IPS-18a (cell line): ENCODE results near the gene FUBP3.
A peak's percentile ranks its signal among the peaks of the same experiment; 100 is the strongest.

ENCODE experiments used
- H3K27ac ChIP-seq: one replicate; pipeline ENCODE4 v1.5.1; 2013; ENCODE audit warnings: low read length
- H3K27me3 ChIP-seq: one replicate; pipeline ENCODE4 v1.6.1; 2013; ENCODE audit warnings: mild to moderate bottlenecking, low read length; ENCODE audit not compliant: control insufficient read depth, insufficient read depth
- H3K36me3 ChIP-seq: one replicate; pipeline ENCODE4 v1.6.1; 2013; ENCODE audit warnings: low read depth, low read length; ENCODE audit not compliant: control insufficient read depth
- H3K4me1 ChIP-seq: one replicate; pipeline ENCODE4 v1.6.1; 2013; ENCODE audit warnings: low read depth, low read length; ENCODE audit not compliant: control insufficient read depth
- H3K4me3 ChIP-seq: one replicate; pipeline ENCODE4 v1.5.1; 2013; ENCODE audit warnings: low read length
- H3K9ac ChIP-seq: one replicate; pipeline ENCODE4 v1.6.1; 2013; ENCODE audit warnings: mild to moderate bottlenecking, low read length, moderate library complexity
- H3K9me3 ChIP-seq: one replicate; pipeline ENCODE4 v1.6.1; 2013; ENCODE audit warnings: low read depth, low read length; ENCODE audit not compliant: control insufficient read depth

The FUBP3 gene, protein sequence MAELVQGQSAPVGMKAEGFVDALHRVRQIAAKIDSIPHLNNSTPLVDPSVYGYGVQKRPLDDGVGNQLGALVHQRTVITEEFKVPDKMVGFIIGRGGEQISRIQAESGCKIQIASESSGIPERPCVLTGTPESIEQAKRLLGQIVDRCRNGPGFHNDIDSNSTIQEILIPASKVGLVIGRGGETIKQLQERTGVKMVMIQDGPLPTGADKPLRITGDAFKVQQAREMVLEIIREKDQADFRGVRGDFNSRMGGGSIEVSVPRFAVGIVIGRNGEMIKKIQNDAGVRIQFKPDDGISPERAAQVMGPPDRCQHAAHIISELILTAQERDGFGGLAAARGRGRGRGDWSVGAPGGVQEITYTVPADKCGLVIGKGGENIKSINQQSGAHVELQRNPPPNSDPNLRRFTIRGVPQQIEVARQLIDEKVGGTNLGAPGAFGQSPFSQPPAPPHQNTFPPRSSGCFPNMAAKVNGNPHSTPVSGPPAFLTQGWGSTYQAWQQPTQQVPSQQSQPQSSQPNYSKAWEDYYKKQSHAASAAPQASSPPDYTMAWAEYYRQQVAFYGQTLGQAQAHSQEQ

DNA sequence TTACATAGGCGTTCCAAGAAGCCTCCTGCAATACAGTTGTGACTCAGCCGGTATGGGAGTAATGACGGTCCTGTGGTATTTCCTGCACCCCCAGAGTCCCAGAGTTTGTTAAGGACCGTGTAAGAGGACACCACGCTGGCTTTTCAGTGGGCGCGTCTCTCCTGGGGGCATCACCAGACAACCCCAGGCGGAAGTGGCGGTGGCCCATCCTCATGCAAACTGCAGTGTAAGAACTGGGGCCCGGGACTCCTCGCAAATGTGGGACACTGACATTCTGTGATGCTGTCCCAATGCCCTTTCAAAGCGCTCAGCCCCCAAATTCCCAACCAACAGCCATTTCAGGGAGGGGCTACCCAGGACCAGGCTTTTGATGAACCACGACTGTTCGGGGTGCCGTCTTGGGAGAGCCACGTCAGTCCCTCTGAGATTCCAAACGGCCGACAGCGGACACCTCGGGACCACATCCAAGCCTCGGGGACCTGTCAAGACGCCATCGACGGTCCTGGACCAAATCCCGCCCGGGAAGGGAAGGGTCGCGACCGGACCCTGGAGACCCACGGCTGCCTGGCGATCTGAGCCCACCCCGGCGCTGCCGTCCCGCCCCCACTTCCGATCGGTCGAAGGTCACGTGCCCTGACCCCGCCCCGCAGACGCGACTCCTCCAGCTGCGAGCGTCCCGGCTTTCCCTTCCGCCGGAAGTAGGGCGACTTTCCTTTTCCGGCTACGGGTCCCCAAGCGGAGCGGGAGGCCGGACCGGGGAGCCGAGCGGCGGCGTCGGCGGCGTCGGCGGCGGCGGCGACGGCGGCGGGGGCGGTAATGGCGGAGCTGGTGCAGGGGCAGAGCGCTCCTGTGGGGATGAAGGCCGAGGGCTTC is at the start of gene FUBP3:
FUBP3 (plus strand) TSS at position 713 of the 873 bp plus-strand sequence; CDS start at position 817, 104 bp downstream.
- Histone ChIP-seq H3K27me3 (peaks cover 13% of the 10 kb centered on the region), H3K4me1 (peaks cover 11% of the 10 kb centered on the region), H3K4me3 (peak within 1 kb of the TSS; percentile 86), H3K36me3 (peaks cover 13% of the 10 kb centered on the region), H3K27ac (peak within 1 kb of the TSS; percentile 10), H3K9me3 (no peaks in the 10 kb centered on the region), H3K9ac (peak within 1 kb of the TSS; percentile 63)

DNA sequence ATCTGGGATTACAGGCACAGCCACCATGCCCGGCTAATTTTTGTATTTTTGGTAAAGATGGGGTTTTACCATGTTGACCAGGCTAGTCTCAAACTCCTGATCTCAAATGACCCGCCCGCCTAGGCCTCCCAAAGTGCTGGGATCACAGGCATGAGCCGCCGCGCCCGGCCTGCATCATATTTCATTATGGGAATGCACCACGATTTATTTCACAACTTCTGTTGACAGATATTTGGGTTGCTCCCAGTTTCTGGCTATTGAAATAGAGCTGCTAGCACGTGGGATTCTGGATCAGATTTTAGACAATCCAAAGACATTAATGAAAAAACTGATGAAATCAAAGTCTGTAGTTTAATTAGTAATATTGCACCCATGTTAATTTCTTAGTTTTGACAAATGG is 48.4 kb upstream of the FUBP3 start:
- Histone ChIP-seq H3K9me3 (no peaks in the 10 kb centered on the region), H3K4me3 (no peak overlapping the region), H3K36me3 (no peaks in the 10 kb centered on the region), H3K27me3 (peaks cover 8% of the 10 kb centered on the region), H3K27ac (no peak overlapping the region), H3K9ac (no peak overlapping the region), H3K4me1 (peaks cover 8% of the 10 kb centered on the region)

GRCh38 chr9:130531670-130532069 is 47.7 kb upstream of the FUBP3 start:
- Histone ChIP-seq H3K36me3 (no peaks in the 10 kb centered on the region), H3K9ac (no peak overlapping the region), H3K27me3 (peaks cover 16% of the 10 kb centered on the region), H3K4me1 (peaks cover 9% of the 10 kb centered on the region), H3K9me3 (no peaks in the 10 kb centered on the region), H3K27ac (no peak overlapping the region), H3K4me3 (no peak overlapping the region)

DNA sequence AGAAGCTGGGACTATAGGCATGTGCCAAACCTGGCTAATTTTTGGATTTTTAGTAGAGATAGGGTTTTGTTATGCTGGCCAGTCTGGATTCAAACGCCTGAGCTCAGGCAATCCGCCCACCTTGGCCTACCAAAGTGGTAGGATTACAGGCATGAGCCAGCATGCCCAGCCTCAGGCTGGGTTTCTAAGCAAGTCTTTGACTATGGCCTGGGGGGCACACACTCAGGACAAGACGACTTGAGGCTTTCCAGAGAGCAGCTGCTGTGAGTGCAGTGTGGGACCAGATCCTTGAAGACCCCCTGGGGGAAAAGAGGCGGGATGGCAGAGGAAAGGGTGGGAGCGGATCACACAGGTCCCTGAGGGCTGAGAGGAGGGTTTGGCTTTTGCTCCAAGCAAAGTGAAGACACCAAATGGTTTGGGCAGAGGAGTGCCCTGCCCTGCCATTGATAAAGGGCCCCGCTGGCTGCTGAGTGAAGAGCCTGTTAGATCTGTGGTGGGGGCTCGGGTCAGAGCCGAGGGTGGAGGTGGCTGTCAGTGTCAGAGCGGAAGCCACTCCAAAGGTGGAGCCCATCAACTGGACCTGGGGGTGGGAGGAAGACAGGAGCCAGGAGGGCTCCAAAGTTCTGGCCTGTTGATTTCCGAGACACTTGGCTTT is 46.8 kb upstream of the FUBP3 start:
- peaks cover 9% of the 10 kb centered on the region for H3K4me1 ChIP-seq
- no peak overlapping the region for H3K4me3 ChIP-seq
- no peak overlapping the region for H3K9ac ChIP-seq
- no peak overlapping the region for H3K27ac ChIP-seq
- peaks cover 24% of the 10 kb centered on the region for H3K27me3 ChIP-seq
- no peaks in the 10 kb centered on the region for H3K9me3 ChIP-seq
- no peaks in the 10 kb centered on the region for H3K36me3 ChIP-seq

DNA sequence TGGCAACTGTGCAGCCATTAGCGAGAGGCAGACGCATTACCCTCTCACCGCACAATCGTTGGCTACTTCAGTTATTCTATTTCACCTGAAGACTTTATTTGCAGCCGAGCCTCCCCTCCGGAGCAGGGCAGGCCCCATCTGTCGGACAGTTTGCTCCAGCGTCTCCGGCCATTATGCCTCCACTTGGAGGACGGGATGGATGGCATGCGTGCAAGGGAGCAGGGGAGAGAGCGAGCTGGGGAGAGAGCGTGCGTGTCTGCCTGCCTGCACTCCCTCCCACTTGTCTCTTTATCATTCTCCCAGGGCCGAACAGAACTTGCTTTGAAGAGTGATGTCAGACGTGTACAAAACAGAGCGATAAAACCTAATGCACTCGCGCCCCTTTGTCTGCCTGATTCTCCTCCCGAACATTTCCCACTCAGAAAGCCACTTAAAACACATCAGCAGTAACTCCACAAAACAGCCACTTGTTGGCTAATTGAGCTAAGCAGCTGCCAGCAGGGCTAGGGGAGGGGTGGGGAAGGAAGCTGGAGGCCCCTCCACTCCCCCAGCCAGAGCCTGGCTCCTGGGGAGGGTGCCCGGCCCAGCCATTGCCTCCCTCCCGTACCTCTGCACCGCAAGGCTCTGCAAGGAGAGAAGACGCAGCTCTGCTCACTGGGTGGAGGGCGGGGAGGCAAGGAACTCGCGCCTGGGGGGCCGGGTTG is 43.4 kb upstream of the FUBP3 start:
- no peaks in the 10 kb centered on the region for H3K9me3 ChIP-seq
- H3K4me3 ChIP-seq: peak overlapping the region; percentile 53
- H3K27me3 ChIP-seq: peaks cover 29% of the 10 kb centered on the region
- H3K9ac ChIP-seq: peak overlapping the region; percentile 13
- H3K27ac ChIP-seq: no peak overlapping the region
- peaks cover 9% of the 10 kb centered on the region for H3K4me1 ChIP-seq
- H3K36me3 ChIP-seq: no peaks in the 10 kb centered on the region

DNA sequence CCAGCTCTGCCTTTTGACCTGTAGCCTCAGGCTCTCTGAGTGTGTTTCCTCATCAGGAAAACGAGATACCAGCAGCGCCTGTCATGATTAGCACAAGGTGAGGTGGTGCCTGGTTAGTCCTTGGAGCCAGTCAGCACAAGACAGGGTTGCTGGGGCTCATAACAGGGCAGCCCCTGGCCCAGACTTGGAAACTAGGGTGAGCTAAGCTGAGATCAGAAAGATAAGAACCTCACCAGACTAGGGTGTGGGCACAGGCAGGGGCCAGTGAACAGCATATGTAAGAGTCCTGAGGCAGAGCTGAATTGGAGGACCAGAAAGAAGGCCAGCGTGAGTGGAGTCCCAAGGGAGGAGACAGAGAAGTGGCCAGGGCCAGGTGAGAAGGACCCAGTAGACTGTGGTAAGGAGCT is 42.7 kb upstream of the FUBP3 start:
- H3K27ac ChIP-seq: no peak overlapping the region
- peaks cover 29% of the 10 kb centered on the region for H3K27me3 ChIP-seq
- H3K9me3 ChIP-seq: no peaks in the 10 kb centered on the region
- H3K4me1 ChIP-seq: peaks cover 9% of the 10 kb centered on the region
- H3K9ac ChIP-seq: no peak overlapping the region
- H3K36me3 ChIP-seq: no peaks in the 10 kb centered on the region
- H3K4me3 ChIP-seq: no peak overlapping the region

DNA sequence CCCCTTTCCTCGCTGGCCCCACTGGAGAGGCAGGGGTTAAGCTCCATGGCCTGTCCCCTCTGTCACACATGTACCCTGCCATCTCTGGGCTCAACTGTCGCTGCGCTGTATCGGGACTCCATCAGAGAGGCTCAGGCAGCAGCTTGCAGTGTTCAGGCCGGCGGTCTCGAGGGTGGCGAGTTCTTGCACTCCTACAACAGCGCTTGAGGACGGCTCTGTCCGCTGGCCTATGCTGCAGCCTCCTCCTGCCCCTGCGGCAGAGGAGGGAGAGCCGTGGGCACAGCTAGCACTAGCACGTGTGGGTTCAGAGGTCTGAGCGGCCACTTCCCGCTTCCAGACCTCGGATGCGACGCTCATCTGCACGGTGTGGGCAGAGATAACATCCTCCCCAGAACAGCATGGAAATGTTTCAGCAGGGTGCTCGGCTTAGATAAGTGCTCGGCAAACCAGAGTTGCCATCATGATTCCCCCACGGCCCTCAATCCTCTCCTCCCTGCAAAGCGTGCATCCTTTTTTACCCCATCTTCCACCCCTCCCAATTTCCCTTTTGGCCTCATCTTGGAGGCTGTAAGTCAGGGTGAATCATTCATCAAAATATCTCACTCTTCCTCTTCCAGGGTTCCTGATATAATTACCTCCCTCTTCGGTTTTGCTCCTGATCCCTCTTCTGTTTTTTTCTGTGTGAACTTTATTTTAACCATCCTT is 41.9 kb upstream of the FUBP3 start:
- Histone ChIP-seq H3K27ac (no peak overlapping the region), H3K9me3 (no peaks in the 10 kb centered on the region), H3K36me3 (no peaks in the 10 kb centered on the region), H3K9ac (no peak overlapping the region), H3K4me3 (no peak overlapping the region), H3K27me3 (peaks cover 29% of the 10 kb centered on the region), H3K4me1 (peaks cover 9% of the 10 kb centered on the region)

- peaks cover 9% of the 10 kb centered on the region for H3K4me1 ChIP-seq
- H3K4me3 ChIP-seq: no peak overlapping the region
- no peak overlapping the region for H3K9ac ChIP-seq
- peaks cover 29% of the 10 kb centered on the region for H3K27me3 ChIP-seq
- H3K27ac ChIP-seq: no peak overlapping the region
- no peaks in the 10 kb centered on the region for H3K36me3 ChIP-seq
- no peaks in the 10 kb centered on the region for H3K9me3 ChIP-seq
These were observed 39.8 kb upstream of the FUBP3 start for GRCh38 chr9:130539420-130540223.

DNA sequence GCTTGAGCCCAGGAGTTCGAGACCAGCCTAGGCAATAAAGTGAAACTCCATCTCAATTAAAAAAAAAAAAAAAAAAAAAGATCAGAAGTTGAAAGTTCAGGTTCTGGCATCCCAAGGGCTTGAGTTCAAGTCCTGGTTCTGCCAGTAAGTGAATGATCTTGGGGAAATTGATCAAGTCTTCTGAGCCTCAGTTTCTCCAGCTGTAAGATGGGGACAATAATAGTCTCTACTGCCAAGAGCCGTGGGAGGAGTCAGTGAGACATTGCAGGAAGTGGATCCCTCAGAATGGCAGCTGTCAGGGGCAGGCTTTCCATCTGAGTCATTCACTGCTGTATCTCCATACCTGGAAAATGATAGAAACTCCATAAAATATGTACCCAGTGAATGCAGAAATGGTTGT is 37.8 kb upstream of the FUBP3 start:
- peaks cover 15% of the 10 kb centered on the region for H3K27me3 ChIP-seq

GRCh38 chr9:130542038-130542437 is 37.3 kb upstream of the FUBP3 start:
- no peaks in the 10 kb centered on the region for H3K4me1 ChIP-seq
- no peaks in the 10 kb centered on the region for H3K36me3 ChIP-seq
- peaks cover 10% of the 10 kb centered on the region for H3K27me3 ChIP-seq
- no peak overlapping the region for H3K9ac ChIP-seq
- no peaks in the 10 kb centered on the region for H3K9me3 ChIP-seq
- H3K27ac ChIP-seq: no peak overlapping the region
- no peak overlapping the region for H3K4me3 ChIP-seq

More for the DNA sequence above, 37.8 kb upstream of the FUBP3 start:
- Histone ChIP-seq H3K27ac (no peak overlapping the region), H3K4me3 (no peak overlapping the region), H3K9ac (no peak overlapping the region), H3K36me3 (no peaks in the 10 kb centered on the region), H3K4me1 (no peaks in the 10 kb centered on the region), H3K9me3 (no peaks in the 10 kb centered on the region)
